ENCODE data around the gene LONRF2. TPM values are rescaled to one million over a fixed set of nuclear protein-coding genes. Genes with fewer than 3 reads are reported as not detected.
"Not testable (repeated sequence)": the region's sequence is repeated elsewhere in the genome, so short reads cannot be mapped to it uniquely, and the experiment has no call there.

The LONRF2 gene
- total RNA-seq, 2 experiments from 2014 or later = not detected

- Mint-ChIP-seq H3K27ac (no peak overlapping the region), H3K4me3 (no peak overlapping the region), H3K4me1 (no peaks in the 10 kb centered on the region), H3K36me3 (no peaks in the 10 kb centered on the region), H3K9me3 (no peaks in the 10 kb centered on the region), H3K27me3 (no peaks in the 10 kb centered on the region)
- no peak for DNase-seq
These were observed 64.4 kb downstream of the LONRF2 start for GRCh38 chr2:100257939-100258338.

- Mint-ChIP-seq H3K4me3 (no peak overlapping the region), H3K27me3 (no peaks in the 10 kb centered on the region), H3K36me3 (no peaks in the 10 kb centered on the region), H3K27ac (no peak overlapping the region), H3K9me3 (no peaks in the 10 kb centered on the region), H3K4me1 (no peaks in the 10 kb centered on the region)
- no peak for DNase-seq
These were observed 65.5 kb downstream of the LONRF2 start for GRCh38 chr2:100256849-100257248.

GRCh38 chr2:100256416-100256815, 65.9 kb downstream of the LONRF2 start:
- H3K27ac Mint-ChIP-seq = no peak overlapping the region
- DNase-seq = no peak
- no peaks in the 10 kb centered on the region for H3K9me3 Mint-ChIP-seq
- no peaks in the 10 kb centered on the region for H3K36me3 Mint-ChIP-seq
- no peaks in the 10 kb centered on the region for H3K4me1 Mint-ChIP-seq
- no peaks in the 10 kb centered on the region for H3K27me3 Mint-ChIP-seq
- H3K4me3 Mint-ChIP-seq = no peak overlapping the region

- Mint-ChIP-seq H3K9me3 (no peaks in the 10 kb centered on the region), H3K27ac (no peak overlapping the region), H3K4me1 (no peaks in the 10 kb centered on the region), H3K36me3 (no peaks in the 10 kb centered on the region), H3K4me3 (no peak overlapping the region), H3K27me3 (peaks cover 3% of the 10 kb centered on the region)
- no peak for DNase-seq
These were observed 67.6 kb downstream of the LONRF2 start for GRCh38 chr2:100254646-100255210.

GRCh38 chr2:100253786-100254185, 68.5 kb downstream of the LONRF2 start:
- no peak overlapping the region for H3K4me3 Mint-ChIP-seq
- no peak overlapping the region for H3K27ac Mint-ChIP-seq
- DNase-seq = no peak
- H3K9me3 Mint-ChIP-seq = no peaks in the 10 kb centered on the region
- no peaks in the 10 kb centered on the region for H3K36me3 Mint-ChIP-seq
- H3K27me3 Mint-ChIP-seq = peaks cover 3% of the 10 kb centered on the region
- H3K4me1 Mint-ChIP-seq = no peaks in the 10 kb centered on the region

GRCh38 chr2:100252811-100253698, 69.2 kb downstream of the LONRF2 start:
- H3K27ac Mint-ChIP-seq = no peak overlapping the region
- H3K4me3 Mint-ChIP-seq = no peak overlapping the region
- no peaks in the 10 kb centered on the region for H3K9me3 Mint-ChIP-seq
- H3K36me3 Mint-ChIP-seq = no peaks in the 10 kb centered on the region
- no peak for DNase-seq
- H3K4me1 Mint-ChIP-seq = no peaks in the 10 kb centered on the region
- peaks cover 3% of the 10 kb centered on the region for H3K27me3 Mint-ChIP-seq

- no peak for DNase-seq
- no peak overlapping the region for H3K4me3 Mint-ChIP-seq
- no peak overlapping the region for H3K27ac Mint-ChIP-seq
- no peaks in the 10 kb centered on the region for H3K9me3 Mint-ChIP-seq
- H3K4me1 Mint-ChIP-seq = no peaks in the 10 kb centered on the region
- no peaks in the 10 kb centered on the region for H3K36me3 Mint-ChIP-seq
- peaks cover 3% of the 10 kb centered on the region for H3K27me3 Mint-ChIP-seq
These were observed 71.7 kb downstream of the LONRF2 start for GRCh38 chr2:100250645-100251044.

- Mint-ChIP-seq H3K27ac (no peak overlapping the region), H3K4me1 (no peaks in the 10 kb centered on the region), H3K27me3 (peaks cover 3% of the 10 kb centered on the region), H3K4me3 (no peak overlapping the region), H3K9me3 (no peaks in the 10 kb centered on the region), H3K36me3 (no peaks in the 10 kb centered on the region)
- DNase-seq = no peak
These were observed 73.3 kb downstream of the LONRF2 start for GRCh38 chr2:100248971-100249370.

- not testable (repeated sequence) for H3K36me3 Mint-ChIP-seq, H3K27me3 Mint-ChIP-seq, H3K9me3 Mint-ChIP-seq, H3K4me3 Mint-ChIP-seq, DNase-seq, H3K4me1 Mint-ChIP-seq, H3K27ac Mint-ChIP-seq
These were observed 73.7 kb downstream of the LONRF2 start for GRCh38 chr2:100248556-100248955.

- H3K4me3 Mint-ChIP-seq = no peak overlapping the region
- no peaks in the 10 kb centered on the region for H3K36me3 Mint-ChIP-seq
- DNase-seq = no peak
- H3K4me1 Mint-ChIP-seq = no peaks in the 10 kb centered on the region
- no peak overlapping the region for H3K27ac Mint-ChIP-seq
- no peaks in the 10 kb centered on the region for H3K9me3 Mint-ChIP-seq
- H3K27me3 Mint-ChIP-seq = peaks cover 3% of the 10 kb centered on the region
These were observed 74.3 kb downstream of the LONRF2 start for GRCh38 chr2:100248044-100248330.

GRCh38 chr2:100247256-100248043, 74.9 kb downstream of the LONRF2 start:
- Mint-ChIP-seq H3K27ac (no peak overlapping the region), H3K4me3 (no peak overlapping the region), H3K36me3 (no peaks in the 10 kb centered on the region), H3K4me1 (no peaks in the 10 kb centered on the region), H3K27me3 (peaks cover 3% of the 10 kb centered on the region), H3K9me3 (no peaks in the 10 kb centered on the region)
- DNase-seq = no peak

- H3K27ac Mint-ChIP-seq = no peak overlapping the region
- H3K4me3 Mint-ChIP-seq = no peak overlapping the region
- peaks cover 3% of the 10 kb centered on the region for H3K27me3 Mint-ChIP-seq
- DNase-seq = no peak
- H3K36me3 Mint-ChIP-seq = no peaks in the 10 kb centered on the region
- H3K9me3 Mint-ChIP-seq = no peaks in the 10 kb centered on the region
- H3K4me1 Mint-ChIP-seq = no peaks in the 10 kb centered on the region
These were observed 75.8 kb downstream of the LONRF2 start for GRCh38 chr2:100246163-100247145.

- H3K4me1 Mint-ChIP-seq = no peaks in the 10 kb centered on the region
These were observed 76.6 kb downstream of the LONRF2 start for GRCh38 chr2:100245681-100246080.

GRCh38 chr2:100244881-100245605, 77.3 kb downstream of the LONRF2 start:
- no peaks in the 10 kb centered on the region for H3K9me3 Mint-ChIP-seq
- no peaks in the 10 kb centered on the region for H3K4me1 Mint-ChIP-seq

More at GRCh38 chr2:100245681-100246080, 76.6 kb downstream of the LONRF2 start:
- Mint-ChIP-seq H3K4me3 (no peak overlapping the region), H3K9me3 (no peaks in the 10 kb centered on the region), H3K36me3 (no peaks in the 10 kb centered on the region), H3K27ac (no peak overlapping the region), H3K27me3 (peaks cover 3% of the 10 kb centered on the region)
- no peak for DNase-seq

More at GRCh38 chr2:100244881-100245605, 77.3 kb downstream of the LONRF2 start:
- no peak overlapping the region for H3K27ac Mint-ChIP-seq
- no peaks in the 10 kb centered on the region for H3K36me3 Mint-ChIP-seq
- peaks cover 3% of the 10 kb centered on the region for H3K27me3 Mint-ChIP-seq
- H3K4me3 Mint-ChIP-seq = no peak overlapping the region
- DNase-seq = no peak
